Activated T-cell treated with anti-CD3 and anti-CD28 coated beads for 24 hours (primary cell): ENCODE results near the gene ITIH1.
"Not testable (repeated sequence)": the region's sequence is repeated elsewhere in the genome, so short reads cannot be mapped to it uniquely, and the experiment has no call there.

Experiments
- DNase-seq: peaks from one replicate; pipeline ENCODE4 v3.0.0-alpha.2; 2020; ENCODE audit warnings: low read depth

The ITIH1 gene

GRCh38 chr3:52774066-52774713, 3.2 kb upstream of the ITIH1 start:
- no peak for DNase-seq

GRCh38 chr3:52774901-52775864, 2.2 kb upstream of the ITIH1 start:
- DNase-seq = no peak

GRCh38 chr3:52775877-52776276, 1.5 kb upstream of the ITIH1 start:
- no peak for DNase-seq

GRCh38 chr3:52776486-52776885, 913 bp upstream of the ITIH1 start:
- not testable (repeated sequence) for DNase-seq

GRCh38 chr3:52777959-52778805, 783 bp downstream of the ITIH1 start:
- DNase-seq = no peak

GRCh38 chr3:52779011-52779836, 1.8 kb downstream of the ITIH1 start:
- no peak for DNase-seq

- DNase-seq = no peak
Observed at GRCh38 chr3:52779837-52780585, 2.6 kb downstream of the ITIH1 start.

- DNase-seq = no peak
Observed at GRCh38 chr3:52781741-52782140, 4.3 kb downstream of the ITIH1 start.

GRCh38 chr3:52782412-52783210, 5.2 kb downstream of the ITIH1 start:
- no peak for DNase-seq

GRCh38 chr3:52783211-52783555, 5.8 kb downstream of the ITIH1 start:
- no peak for DNase-seq

- no peak for DNase-seq
Observed at GRCh38 chr3:52784021-52784621, 6.7 kb downstream of the ITIH1 start.

- no peak for DNase-seq
Observed at GRCh38 chr3:52784931-52785590, 7.7 kb downstream of the ITIH1 start.

- no peak for DNase-seq
Observed at GRCh38 chr3:52786330-52787215, 9.2 kb downstream of the ITIH1 start.

GRCh38 chr3:52787246-52787645, 9.8 kb downstream of the ITIH1 start:
- DNase-seq = no peak

GRCh38 chr3:52787672-52788625, 10.6 kb downstream of the ITIH1 start:
- no peak for DNase-seq

- DNase-seq = no peak
Observed at GRCh38 chr3:52788890-52789745, 11.7 kb downstream of the ITIH1 start.
